Mesendoderm (in vitro differentiated cells): ENCODE measurements around the gene MCTP2.

ENCODE experiments used
- DNase-seq: peaks from one replicate; pipeline ENCODE4 v3.0.0; 2013
- H2AK5ac ChIP-seq: 2 replicates; pipeline ENCODE4 v1.6.1; 2013; ENCODE audit warnings: low read length, inconsistent platforms
- H2BK120ac ChIP-seq: 2 replicates; pipeline ENCODE4 v1.6.1; 2013; ENCODE audit warnings: low read depth, mild to moderate bottlenecking, low read length, moderate library complexity, mixed read lengths
- H2BK15ac ChIP-seq: replicated peaks from 2 replicates; pipeline ENCODE4 v1.6.1; 2013; ENCODE audit warnings: low read depth, mild to moderate bottlenecking, moderate library complexity
- H2BK5ac ChIP-seq: 2 replicates; pipeline ENCODE4 v1.6.1; 2013; ENCODE audit warnings: low read length, inconsistent platforms
- H3K18ac ChIP-seq: 2 replicates; pipeline ENCODE4 v1.6.1; 2013; ENCODE audit warnings: mild to moderate bottlenecking, low read length, mixed read lengths
- H3K23ac ChIP-seq: one replicate; pipeline ENCODE4 v1.6.1; 2013; ENCODE audit warnings: low read length
- H3K27ac ChIP-seq: 2 replicates; pipeline ENCODE4 v1.5.1; 2013; ENCODE audit warnings: low read depth, mild to moderate bottlenecking, inconsistent platforms, low read length, moderate library complexity
- H3K27me3 ChIP-seq: 2 replicates; pipeline ENCODE4 v1.6.1; 2013; ENCODE audit warnings: low read length, control low read depth, mild to moderate bottlenecking, inconsistent platforms; ENCODE audit not compliant: insufficient read depth, poor library complexity
- H3K36me3 ChIP-seq: 2 replicates; pipeline ENCODE4 v1.6.1; 2013; ENCODE audit warnings: low read length, inconsistent platforms; ENCODE audit not compliant: control insufficient read depth, insufficient read depth
- H3K4ac ChIP-seq: one replicate; pipeline ENCODE4 v1.6.1; 2013; ENCODE audit warnings: low read depth, mild to moderate bottlenecking, low read length, moderate library complexity
- H3K4me1 ChIP-seq: 2 replicates; pipeline ENCODE4 v1.6.1; 2013; ENCODE audit warnings: low read depth, low read length, inconsistent platforms; ENCODE audit not compliant: control insufficient read depth
- H3K4me2 ChIP-seq: 2 replicates; pipeline ENCODE4 v1.6.1; 2013; ENCODE audit warnings: low read length
- H3K4me3 ChIP-seq: 2 replicates; pipeline ENCODE4 v1.5.1; 2013; ENCODE audit warnings: mild to moderate bottlenecking, low read length
- H3K56ac ChIP-seq: one replicate; pipeline ENCODE4 v1.6.1; 2013; ENCODE audit warnings: low read length
- H3K79me1 ChIP-seq: 2 replicates; pipeline ENCODE4 v1.6.1; 2013; ENCODE audit warnings: low read length, inconsistent platforms
- H3K79me2 ChIP-seq: 2 replicates; pipeline ENCODE4 v1.6.1; 2013; ENCODE audit warnings: mild to moderate bottlenecking, low read length; ENCODE audit not compliant: control insufficient read depth, insufficient read depth
- H3K9ac ChIP-seq: 2 replicates; pipeline ENCODE4 v1.6.1; 2013; ENCODE audit warnings: low read length, inconsistent platforms
- H4K5ac ChIP-seq: one replicate; pipeline ENCODE4 v1.6.1; 2013; ENCODE audit warnings: low read length
- H4K8ac ChIP-seq: one replicate; pipeline ENCODE4 v1.6.1; 2013; ENCODE audit warnings: low read depth, mild to moderate bottlenecking, control low read depth, low read length, moderate library complexity
- WGBS: extraction: QIAGEN DNeasy Blood & Tissue Kit; methylation state at CpG from one replicate; pipeline ENCODE4 v1.1.7; 2013; ENCODE audit warnings: low lambda C conversion rate, missing lambda C conversion rate; ENCODE audit not compliant: insufficient coverage; ENCODE audit errors: extremely low coverage; 5-methylcytosine and 5-hydroxymethylcytosine counted together

MCTP2 gene

GRCh38 chr15:94274745-94275144 is 43.4 kb downstream of the MCTP2 start:
- H3K4me3 ChIP-seq: no peak overlapping the region
- no peak overlapping the region for H3K4me2 ChIP-seq
- H3K4ac ChIP-seq: no peak overlapping the region
- no peak overlapping the region for H2BK120ac ChIP-seq
- no peaks in the 10 kb centered on the region for H3K36me3 ChIP-seq
- H3K56ac ChIP-seq: no peak overlapping the region
- no peak overlapping the region for H2AK5ac ChIP-seq
- H3K79me2 ChIP-seq: no peaks in the 10 kb centered on the region
- H3K18ac ChIP-seq: no peak overlapping the region
- H2BK15ac ChIP-seq: no peak overlapping the region
- no peak overlapping the region for H4K5ac ChIP-seq
- DNase-seq: no peak
- H4K8ac ChIP-seq: no peak overlapping the region
- no peak overlapping the region for H3K27ac ChIP-seq
- no peak overlapping the region for H3K23ac ChIP-seq
- H3K4me1 ChIP-seq: no peaks in the 10 kb centered on the region
- no peak overlapping the region for H2BK5ac ChIP-seq
- WGBS: no CpG with 5 or more reads among the region's 1 CpG
- H3K79me1 ChIP-seq: no peaks in the 10 kb centered on the region
- H3K27me3 ChIP-seq: no peaks in the 10 kb centered on the region
- no peak overlapping the region for H3K9ac ChIP-seq

- H3K23ac ChIP-seq: no peak overlapping the region
- H4K5ac ChIP-seq: no peak overlapping the region
- no peak overlapping the region for H2AK5ac ChIP-seq
- no peak overlapping the region for H2BK120ac ChIP-seq
- H3K56ac ChIP-seq: no peak overlapping the region
- no peak overlapping the region for H3K4me2 ChIP-seq
- H4K8ac ChIP-seq: no peak overlapping the region
- DNase-seq: no peak
- no peaks in the 10 kb centered on the region for H3K27me3 ChIP-seq
- H2BK5ac ChIP-seq: no peak overlapping the region
- H3K79me2 ChIP-seq: no peaks in the 10 kb centered on the region
- H3K4ac ChIP-seq: no peak overlapping the region
- no peaks in the 10 kb centered on the region for H3K79me1 ChIP-seq
- H3K18ac ChIP-seq: no peak overlapping the region
- no peaks in the 10 kb centered on the region for H3K36me3 ChIP-seq
- H3K4me3 ChIP-seq: no peak overlapping the region
- no peak overlapping the region for H3K9ac ChIP-seq
- no peak overlapping the region for H2BK15ac ChIP-seq
- no peak overlapping the region for H3K27ac ChIP-seq
- whole genome bisulfite sequencing: no CpG with 5 or more reads among the region's 1 CpG
- no peaks in the 10 kb centered on the region for H3K4me1 ChIP-seq
Measured at GRCh38 chr15:94277485-94277884, 46.1 kb downstream of the MCTP2 start.

- DNase-seq: no peak
- H2BK15ac ChIP-seq: no peak overlapping the region
Measured at GRCh38 chr15:94279736-94280135, 48.4 kb downstream of the MCTP2 start.

GRCh38 chr15:94280301-94280700 is 48.9 kb downstream of the MCTP2 start:
- H2BK120ac ChIP-seq: no peak overlapping the region
- no peaks in the 10 kb centered on the region for H3K79me1 ChIP-seq
- H3K27ac ChIP-seq: no peak overlapping the region
- WGBS: no CpG with 5 or more reads among the region's 3 CpGs
- H3K36me3 ChIP-seq: no peaks in the 10 kb centered on the region
- DNase-seq: no peak
- no peaks in the 10 kb centered on the region for H3K4me1 ChIP-seq
- no peak overlapping the region for H3K18ac ChIP-seq
- H2BK5ac ChIP-seq: no peak overlapping the region
- H4K5ac ChIP-seq: no peak overlapping the region
- H3K4me3 ChIP-seq: no peak overlapping the region
- no peak overlapping the region for H3K4me2 ChIP-seq
- H4K8ac ChIP-seq: no peak overlapping the region
- H3K9ac ChIP-seq: no peak overlapping the region
- H2BK15ac ChIP-seq: no peak overlapping the region
- H3K56ac ChIP-seq: no peak overlapping the region
- H3K23ac ChIP-seq: no peak overlapping the region
- H2AK5ac ChIP-seq: no peak overlapping the region
- no peak overlapping the region for H3K4ac ChIP-seq
- H3K27me3 ChIP-seq: no peaks in the 10 kb centered on the region
- H3K79me2 ChIP-seq: no peaks in the 10 kb centered on the region

More at GRCh38 chr15:94279736-94280135, 48.4 kb downstream of the MCTP2 start:
- H2BK5ac ChIP-seq: no peak overlapping the region
- no peak overlapping the region for H4K5ac ChIP-seq
- no peak overlapping the region for H3K9ac ChIP-seq
- WGBS: no CpG with 5 or more reads among the region's 2 CpGs
- H3K4me3 ChIP-seq: no peak overlapping the region
- no peak overlapping the region for H3K56ac ChIP-seq
- H4K8ac ChIP-seq: no peak overlapping the region
- H3K4me1 ChIP-seq: no peaks in the 10 kb centered on the region
- no peak overlapping the region for H3K18ac ChIP-seq
- H3K27ac ChIP-seq: no peak overlapping the region
- H2AK5ac ChIP-seq: no peak overlapping the region
- no peaks in the 10 kb centered on the region for H3K27me3 ChIP-seq
- no peak overlapping the region for H2BK120ac ChIP-seq
- H3K4me2 ChIP-seq: no peak overlapping the region
- H3K36me3 ChIP-seq: no peaks in the 10 kb centered on the region
- H3K23ac ChIP-seq: no peak overlapping the region
- no peaks in the 10 kb centered on the region for H3K79me2 ChIP-seq
- H3K4ac ChIP-seq: no peak overlapping the region
- H3K79me1 ChIP-seq: no peaks in the 10 kb centered on the region

GRCh38 chr15:94282269-94283250 is 51.2 kb downstream of the MCTP2 start:
- Histone ChIP-seq H3K4me2 (no peak overlapping the region), H3K9ac (no peak overlapping the region), H3K36me3 (no peaks in the 10 kb centered on the region), H3K79me2 (no peaks in the 10 kb centered on the region), H3K4me3 (no peak overlapping the region), H3K56ac (no peak overlapping the region), H3K27ac (no peak overlapping the region), H3K23ac (no peak overlapping the region), H3K4ac (no peak overlapping the region), H2BK15ac (no peak overlapping the region), H2BK120ac (no peak overlapping the region), H3K79me1 (no peaks in the 10 kb centered on the region), H2BK5ac (no peak overlapping the region), H3K27me3 (no peaks in the 10 kb centered on the region), H4K8ac (no peak overlapping the region), H4K5ac (no peak overlapping the region), H3K18ac (no peak overlapping the region), H3K4me1 (no peaks in the 10 kb centered on the region), H2AK5ac (no peak overlapping the region)
- no peak for DNase-seq
- WGBS: no CpG with 5 or more reads among the region's 7 CpGs
